ENCODE data around the gene NRL.
"Not testable (repeated sequence)": the region's sequence is repeated elsewhere in the genome, so short reads cannot be mapped to it uniquely, and the experiment has no call there.

The NRL gene

DNA sequence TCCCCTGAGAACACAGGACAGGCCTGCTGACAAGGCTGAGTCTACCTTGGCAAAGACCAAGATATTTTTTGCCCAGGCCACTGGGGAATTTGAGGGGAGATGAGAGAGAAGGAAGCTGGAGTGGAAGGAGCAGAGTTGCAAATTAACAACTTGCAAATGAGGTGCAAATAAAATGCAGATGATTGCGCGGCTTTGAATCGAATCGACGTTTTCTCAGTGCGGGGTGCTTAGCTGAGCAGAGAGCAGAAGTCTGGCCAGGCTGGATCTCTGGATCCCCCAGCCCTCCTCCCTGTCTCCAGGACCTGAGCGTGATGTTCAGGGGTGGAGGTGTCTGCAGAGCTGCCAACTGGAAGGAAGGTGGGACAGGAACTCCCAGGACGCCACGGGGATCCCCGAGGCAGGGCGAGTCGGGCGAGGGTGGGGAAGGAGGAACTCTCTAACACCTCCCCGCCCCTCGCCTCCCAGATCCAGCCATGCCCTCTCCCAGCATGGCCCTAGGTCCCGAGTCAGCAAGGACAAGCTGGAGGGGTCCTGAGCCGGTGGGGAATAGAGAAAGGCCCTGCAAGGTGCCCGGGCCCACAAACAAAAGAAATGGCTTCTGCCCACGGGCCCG is 63.5 kb downstream of the NRL start:
- no peak for DNase-seq

DNA sequence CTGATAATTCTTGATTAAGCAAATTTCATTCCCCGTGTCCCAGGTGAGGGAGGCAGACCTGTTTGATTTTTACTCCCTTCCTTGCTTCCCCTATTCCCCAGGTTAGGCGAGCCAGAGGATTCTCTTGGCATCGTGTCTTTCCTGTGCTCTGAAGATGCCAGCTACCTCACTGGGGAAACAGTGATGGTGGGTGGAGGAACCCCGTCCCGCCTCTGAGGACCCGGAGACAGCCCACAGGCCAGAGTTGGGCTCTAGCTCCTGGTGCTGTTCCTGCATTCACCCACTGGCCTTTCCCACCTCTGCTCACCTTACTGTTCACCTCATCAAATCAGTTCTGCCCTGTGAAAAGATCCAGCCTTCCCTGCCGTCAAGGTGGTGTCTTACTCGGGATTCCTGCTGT is 64.0 kb downstream of the NRL start:
- not testable (repeated sequence) for DNase-seq

DNA sequence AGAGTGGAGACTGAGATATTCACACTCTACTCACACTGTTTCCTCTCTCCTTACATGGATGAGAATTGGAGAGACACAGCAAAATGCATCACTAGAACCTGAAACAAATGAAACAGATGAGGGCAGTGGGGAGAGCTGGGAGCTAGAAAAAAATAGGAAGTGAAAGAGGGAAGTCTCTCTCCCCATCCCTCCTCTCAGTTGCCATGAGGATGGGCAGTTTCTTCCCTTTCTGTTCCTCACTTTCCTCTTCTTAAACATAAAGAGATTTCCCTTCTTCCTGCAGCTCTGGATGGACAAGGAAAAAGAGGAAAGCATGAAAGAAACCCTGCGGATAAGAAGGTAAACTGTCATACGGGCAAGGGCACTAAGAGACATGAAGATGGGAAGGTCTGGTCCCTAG is 65.7 kb downstream of the NRL start:
- DNase-seq, result not testable (repeated sequence)

DNA sequence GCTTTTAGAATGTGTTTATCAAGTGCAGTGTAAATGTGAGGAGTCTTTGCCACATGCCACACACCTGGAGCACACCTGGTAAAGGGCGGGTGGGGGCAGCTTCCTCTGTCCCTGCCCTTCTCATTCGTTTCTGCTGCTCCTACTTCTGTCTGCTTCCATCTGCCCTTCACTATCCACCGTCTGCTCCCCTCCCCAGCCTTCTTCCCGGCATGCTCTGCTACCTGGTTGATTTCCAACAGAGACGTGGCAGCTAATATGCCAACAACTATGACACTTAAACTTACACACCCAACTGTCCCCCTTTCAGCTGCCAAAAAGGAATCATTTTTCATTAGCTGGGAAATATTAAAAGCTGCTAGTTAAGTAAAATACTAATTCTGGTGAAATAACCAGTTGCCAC is 72.0 kb downstream of the NRL start:
- no peak for DNase-seq

DNA sequence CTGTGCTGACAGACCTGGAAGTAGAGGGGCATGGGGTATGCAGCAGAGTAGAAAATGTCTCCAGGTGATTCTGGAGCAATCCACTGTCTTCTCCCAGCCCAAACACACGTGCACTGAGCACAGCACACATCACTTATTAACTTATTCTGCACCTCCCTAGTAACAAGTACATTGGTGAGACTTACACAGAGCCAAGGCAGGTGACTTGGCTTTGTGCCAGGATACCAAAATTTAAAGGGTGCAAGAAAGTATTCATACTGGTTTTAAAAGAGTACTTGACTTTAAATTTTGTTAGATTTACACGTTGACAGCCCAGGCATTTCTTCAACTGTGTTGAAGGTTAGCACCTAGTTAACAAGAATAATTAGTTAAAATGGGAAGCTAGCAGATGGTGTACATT is 74.1 kb downstream of the NRL start:
- no peak for DNase-seq

DNA sequence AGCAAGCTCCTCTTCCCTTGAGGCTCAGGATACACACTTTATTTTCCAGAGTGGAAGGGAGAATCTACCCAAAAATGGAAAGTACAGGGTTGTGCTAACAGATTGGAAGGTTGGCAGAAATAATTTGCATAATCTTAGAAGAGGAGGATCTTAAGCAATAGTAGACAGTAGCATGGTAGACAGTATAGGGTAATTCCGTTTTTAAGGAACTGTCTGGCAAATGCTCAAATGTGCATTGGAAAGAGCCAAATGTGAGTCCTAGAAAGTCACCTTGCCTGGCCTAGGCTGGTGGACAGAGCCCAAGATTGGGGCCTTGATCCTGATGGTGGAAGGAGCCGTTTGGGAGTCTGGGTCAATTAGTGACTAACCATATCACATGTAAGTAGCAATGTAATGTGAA is 76.1 kb downstream of the NRL start:
- DNase-seq, result no peak

DNA sequence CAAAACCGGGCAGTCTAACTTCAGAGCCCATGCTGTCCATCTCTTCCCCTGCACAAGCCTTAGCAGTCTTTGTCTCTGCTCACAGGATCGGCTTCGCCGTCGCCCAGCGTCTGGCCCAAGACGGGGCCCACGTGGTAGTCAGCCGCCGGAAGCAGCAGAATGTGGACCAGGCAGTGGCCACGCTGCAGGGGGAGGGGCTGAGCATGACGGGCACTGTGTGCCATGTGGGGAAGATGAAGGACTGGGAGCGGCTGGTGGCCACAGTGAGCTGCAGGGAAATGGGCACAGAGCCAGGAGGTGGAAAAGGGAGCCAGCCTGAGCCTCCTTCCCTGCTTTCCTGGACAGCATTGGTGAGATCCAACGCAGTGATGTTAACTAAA is 77.1 kb downstream of the NRL start:
- no peak for DNase-seq

DNA sequence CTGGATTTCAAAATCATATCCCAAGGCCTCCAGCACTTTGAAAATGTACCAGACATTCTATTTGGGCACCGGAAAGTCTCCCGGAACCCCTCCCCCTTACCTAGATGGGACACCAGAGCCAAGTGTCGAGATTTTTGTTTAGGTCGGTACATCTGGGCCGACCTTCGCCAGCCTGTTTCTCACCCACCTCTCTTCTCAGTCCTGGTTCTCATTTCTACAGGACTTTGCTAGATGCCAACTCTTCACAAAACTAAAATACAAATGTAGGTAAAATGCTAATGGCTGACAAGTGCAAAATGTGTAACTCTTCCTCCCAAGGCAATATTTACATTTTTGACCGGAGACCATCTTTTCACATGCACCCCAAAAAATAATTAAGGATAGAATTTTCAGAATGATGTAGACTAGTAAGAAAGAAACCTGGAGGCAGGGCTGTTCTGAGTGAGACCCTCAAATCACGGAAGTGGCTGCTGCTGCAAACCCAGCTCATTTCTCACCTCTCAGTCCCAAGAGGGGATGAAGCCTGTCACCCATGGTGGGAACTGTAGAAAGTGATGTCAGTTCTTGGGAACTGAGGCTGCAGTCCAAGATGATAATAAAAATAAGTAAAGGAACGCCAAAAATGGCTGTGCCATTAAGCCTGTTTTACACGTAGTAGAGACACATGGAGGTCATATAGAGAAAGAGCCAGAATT is 77.6 kb downstream of the NRL start:
- DNase-seq, result not testable (repeated sequence)

DNA sequence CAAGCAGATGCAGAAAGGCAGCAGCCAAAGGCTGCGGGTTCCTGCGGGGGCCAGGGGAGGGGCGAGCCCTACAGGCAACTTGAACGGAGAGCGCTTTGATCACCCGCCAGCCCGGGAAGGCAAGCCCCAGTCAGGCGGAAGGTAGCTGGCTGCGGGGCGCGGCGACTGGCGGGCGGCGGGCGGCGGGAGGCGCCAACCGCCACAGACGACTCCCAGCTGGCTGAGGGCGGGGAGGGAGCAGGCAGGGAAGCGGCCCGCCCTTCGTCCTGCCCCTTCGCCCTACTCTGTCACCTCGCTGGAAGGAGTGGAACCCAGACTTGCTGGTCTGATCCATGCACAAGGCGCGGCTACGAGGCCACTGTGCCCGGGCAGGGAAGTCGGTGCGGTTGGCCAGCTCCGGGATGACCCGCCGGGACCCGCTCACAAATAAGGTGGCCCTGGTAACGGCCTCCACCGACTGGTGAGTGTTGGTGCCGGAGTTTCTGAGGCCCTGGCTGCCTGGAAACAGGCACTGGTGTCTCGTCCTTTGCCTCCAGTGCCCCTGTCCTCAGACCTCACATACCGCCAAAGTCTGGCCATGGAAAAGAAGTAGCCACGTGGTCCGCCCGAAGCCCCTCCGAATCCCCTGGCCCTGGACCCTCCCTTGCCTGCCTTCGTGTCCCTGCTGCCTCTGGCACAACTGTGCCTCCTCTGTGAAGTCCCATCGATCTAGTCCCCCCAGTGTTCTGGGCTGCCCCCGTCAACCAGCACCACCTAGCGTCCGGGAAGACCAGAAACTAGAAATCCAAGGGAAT is 78.4 kb downstream of the NRL start:
- DNase-seq, result peak; percentile 52

DNA sequence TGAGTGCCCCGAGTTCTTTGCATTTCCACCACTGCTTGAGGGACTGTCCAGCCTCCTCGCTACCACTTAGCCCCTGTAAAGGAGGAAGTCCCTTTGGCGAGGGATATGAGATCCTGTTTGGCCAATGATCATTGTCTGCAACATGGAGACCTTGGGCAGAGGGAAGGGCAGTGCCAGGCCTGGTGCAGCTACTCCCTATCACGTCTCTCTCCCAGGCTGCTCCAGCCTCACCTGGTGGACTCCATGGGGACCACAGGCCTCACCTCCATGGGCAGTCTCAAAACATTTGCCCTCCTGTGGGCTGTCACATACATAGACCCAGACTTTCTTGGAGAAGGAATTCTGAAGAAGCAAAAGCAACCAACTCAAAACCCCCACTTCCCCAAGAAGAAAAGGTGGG is 79.0 kb downstream of the NRL start:
- not testable (repeated sequence) for DNase-seq

DNA sequence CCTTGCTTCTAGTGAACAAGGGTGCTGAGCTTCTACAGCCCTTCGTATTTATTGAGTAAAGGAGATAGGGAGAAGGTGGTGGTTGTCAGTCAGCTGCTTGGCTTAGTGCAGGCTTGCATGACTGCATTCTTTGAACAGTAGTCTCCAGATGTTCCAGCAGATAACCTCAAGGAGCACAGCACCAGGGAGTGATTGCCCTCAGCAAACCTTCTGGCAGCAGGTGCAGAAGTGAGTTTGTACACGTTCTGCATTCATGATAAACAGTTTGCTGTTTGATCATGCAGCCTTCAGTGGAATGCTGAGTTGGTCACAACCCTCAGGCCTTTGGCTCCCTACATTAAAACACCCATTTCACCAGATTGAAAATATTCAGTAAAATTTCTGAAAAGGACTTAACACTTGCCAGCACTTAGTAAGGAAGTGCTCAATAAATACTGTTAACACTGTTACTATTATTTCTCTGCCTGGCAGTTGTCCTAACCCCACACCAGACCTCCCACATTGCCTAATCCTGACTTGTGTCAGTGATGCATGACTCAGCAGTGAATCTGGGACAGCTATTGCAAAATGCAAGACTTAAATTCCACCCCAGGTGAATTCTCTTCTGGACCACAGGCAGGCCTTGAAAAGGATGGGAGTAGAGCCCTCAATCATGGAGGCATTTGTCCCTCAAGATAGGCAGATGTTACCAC is 81.9 kb downstream of the NRL start:
- DNase-seq, result no peak

DNA sequence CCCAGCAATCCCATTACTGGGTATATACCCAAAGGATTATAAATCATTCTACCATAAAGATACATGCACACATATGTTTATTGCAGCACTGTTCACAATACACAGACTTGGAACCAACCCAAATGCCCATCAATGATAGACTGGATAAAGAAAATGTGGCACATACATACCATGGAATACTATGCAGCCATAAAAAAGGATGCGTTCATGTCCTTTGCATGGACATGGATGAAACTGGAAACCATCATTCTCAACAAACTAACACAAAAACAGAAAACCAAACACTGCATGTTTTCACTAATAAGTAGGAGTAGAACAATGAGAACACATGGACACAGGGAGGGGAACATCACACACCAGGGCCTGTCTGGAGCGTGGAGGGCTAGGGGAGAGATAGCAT is 83.4 kb downstream of the NRL start:
- not testable (repeated sequence) for DNase-seq

DNA sequence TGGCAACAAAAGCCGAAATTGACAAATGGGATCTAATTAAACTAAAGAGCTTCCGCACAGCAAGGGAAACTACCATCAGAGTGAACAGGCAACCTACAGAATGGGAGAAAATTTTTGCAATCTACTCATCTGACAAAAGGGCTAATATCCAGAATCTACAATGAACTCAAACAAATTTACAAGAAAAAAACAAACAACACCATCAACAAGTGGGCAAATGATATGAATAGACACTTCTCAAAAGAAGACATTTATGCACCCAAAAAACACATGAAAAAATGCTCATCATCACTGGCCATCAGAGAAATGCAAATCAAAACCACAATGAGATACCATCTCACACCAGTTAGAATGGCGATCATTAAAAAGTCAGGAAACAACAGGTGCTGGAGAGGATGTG is 85.1 kb downstream of the NRL start:
- not testable (repeated sequence) for DNase-seq
